NCI-H226 (cell line): ENCODE data around the gene TAL1.
"Not testable (repeated sequence)": the region's sequence is repeated elsewhere in the genome, so short reads cannot be mapped to it uniquely, and the experiment has no call there.

Experiments
- DNase-seq: peaks from one replicate; pipeline ENCODE4 v3.0.0-alpha.2; 2015

TAL1 gene

GRCh38 chr1:47232187-47232874 is at the start of gene TAL1:
TAL1 (minus strand) TSS chr1:47232225; CDS start chr1:47225888, 6,337 bp downstream.
- DNase-seq, result no peak

DNA sequence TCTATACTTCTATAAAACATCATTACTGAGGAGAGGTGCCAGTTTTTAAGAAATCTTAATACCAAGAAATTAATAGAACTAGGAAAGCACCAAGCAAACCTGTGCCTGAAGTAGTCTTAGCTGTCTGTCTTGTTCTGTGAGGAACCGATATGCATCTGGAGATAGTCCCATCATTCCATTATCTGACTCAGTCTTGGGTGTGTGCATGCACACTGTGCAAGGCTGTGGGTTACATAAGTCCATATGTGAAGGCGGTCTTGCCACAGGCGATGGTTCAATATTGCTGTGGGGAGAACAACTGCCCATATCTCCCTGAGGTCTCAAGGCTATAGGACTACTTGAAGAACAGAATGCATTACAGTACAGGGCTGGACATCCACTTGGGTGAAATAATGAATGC is 48.1 kb upstream of the TAL1 start:
- no peak for DNase-seq

- DNase-seq, result no peak
These were observed 44.8 kb upstream of the TAL1 start for GRCh38 chr1:47276850-47277249.

DNA sequence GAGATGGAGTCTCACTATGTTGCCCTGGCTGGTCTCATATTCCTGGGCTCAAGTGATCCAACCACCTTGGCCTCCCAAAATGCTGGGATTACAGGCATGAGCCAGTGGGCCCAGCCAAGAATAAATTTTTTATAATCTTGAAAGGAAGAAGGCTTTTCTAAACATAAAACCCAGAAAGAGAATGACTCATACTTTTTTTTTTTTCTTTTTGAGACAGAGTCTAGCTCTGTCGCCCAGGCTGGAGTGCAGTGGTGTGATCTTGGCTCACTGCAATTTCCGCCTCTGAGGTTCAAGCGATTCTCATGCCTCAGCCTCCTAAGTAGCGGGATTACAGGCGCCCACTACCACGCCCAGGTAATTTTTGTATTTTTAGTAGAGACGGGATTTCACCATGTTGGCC is 43.8 kb upstream of the TAL1 start:
- DNase-seq, result not testable (repeated sequence)

- not testable (repeated sequence) for DNase-seq
These were observed 33.5 kb upstream of the TAL1 start for GRCh38 chr1:47265529-47265928.

DNA sequence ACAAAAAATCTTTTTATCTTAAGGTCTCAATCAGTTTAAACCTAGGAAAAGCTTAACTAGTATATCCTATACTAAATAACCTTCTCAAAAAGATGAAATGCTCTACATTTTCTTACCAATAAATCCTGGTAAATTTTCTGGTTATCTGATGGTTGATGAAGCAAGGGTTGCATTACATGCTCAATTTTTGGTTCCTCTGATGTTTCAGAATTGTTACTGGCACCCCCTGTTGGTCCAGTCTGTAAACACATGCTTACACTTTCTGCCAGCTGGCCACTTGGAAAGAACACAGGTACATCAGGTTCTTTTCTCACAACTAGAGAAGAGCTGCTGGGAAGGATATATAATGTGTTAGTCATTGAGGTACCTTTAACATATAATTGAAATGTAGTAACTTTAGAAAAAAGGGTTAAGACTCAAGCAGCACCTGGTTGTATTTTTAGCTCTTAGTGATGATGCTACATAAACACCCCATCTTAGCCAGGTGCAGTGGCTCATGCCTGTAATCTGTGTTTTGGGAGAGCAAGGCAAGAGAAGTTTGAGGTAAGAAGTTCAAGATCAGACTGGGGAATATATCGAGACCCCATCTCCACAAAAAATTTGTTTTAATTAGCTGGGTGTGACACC is 30.9 kb upstream of the TAL1 start:
- DNase-seq, result no peak

GRCh38 chr1:47257224-47257623 is 25.2 kb upstream of the TAL1 start:
- no peak for DNase-seq

- DNase-seq, result no peak
These were observed 20.8 kb upstream of the TAL1 start for GRCh38 chr1:47252795-47253194.

- DNase-seq, result no peak
These were observed 20.3 kb upstream of the TAL1 start for GRCh38 chr1:47252369-47252768.

DNA sequence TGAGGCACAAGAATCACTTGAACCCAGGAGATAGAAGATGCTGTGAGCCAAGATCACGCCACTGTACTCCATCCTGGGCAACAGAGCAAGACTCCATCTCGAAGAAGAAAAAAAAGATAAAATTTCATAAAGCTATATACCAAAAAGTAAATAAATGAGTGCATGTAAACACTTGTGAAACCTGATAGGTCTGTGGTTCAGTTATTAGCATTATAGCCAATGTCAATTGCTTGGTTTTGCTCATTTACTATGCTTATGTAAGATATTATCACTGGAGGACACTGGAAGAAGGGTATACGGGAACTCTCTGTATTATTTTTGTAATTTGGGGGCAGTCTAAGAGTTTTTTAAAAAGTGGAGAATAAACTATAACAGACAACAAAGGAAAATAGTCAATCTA is 17.7 kb upstream of the TAL1 start:
- DNase-seq, result no peak

DNA sequence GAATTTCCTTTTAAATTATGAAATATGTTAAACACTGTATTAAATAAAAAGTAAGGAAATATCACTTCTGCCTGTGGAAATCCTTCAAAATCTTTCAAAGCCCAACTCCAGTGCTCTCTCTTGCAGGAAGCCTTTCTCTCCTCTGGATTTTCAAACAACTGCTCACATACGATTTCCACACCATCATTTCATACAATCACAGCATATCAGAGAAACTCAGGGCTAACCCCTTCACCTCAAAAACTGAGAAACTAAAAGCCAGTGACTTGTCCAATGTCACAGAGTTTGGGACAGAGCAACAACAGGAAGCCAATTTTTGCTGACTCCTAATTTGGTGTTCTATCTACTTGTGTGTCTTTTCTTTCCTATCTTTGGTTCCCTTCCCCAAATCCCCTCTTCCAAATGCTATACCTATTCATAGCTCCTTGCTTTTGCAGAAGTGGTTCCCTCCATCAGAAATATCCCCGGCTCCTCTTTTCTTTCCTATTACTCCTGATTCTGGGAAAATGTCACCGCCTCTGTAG is 12.4 kb upstream of the TAL1 start:
- DNase-seq, result no peak

DNA sequence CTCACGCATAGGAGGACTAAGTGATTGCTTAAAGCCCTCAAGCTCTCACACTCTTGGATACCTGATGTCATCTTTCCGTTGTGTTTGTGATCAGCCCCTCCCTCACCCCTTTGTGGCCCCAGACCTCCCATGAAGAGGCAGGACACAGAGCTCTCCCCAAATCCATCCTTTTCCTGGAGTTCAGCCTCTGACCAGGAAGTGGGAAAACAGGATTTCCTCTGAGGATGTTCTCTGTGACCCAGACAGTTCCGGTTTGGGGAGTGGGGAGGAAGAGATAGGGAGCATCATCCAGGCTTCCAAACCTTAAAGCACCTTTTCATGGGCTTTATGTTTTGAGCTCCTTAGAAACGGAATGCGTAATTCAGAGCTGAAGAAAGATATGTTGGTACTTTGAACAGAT is 11.9 kb upstream of the TAL1 start:
- no peak for DNase-seq

- DNase-seq, result no peak
These were observed 9.4 kb upstream of the TAL1 start for GRCh38 chr1:47241114-47242113.

GRCh38 chr1:47238935-47239592 is 7.0 kb upstream of the TAL1 start:
- DNase-seq, result no peak

DNA sequence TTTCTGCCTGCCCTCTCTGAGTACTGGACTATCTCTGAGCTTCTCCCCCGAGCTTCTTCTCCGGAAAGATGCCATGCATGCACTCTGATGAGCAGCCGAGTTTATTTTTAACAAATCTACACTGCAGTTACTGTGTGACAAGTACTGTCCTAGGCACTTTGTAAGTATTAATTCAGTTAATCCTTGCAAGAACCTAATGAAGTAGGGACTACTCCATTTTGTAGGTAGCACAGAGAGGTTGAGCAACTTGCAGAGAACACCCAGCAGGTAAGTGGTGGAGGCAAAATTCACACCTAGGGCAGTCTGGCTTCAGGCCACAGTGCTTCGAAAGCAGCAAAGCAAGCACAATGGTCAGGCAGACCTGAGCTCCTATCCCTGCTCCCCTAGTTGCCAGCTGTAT is 3.8 kb upstream of the TAL1 start:
- DNase-seq, result no peak

- no peak for DNase-seq
These were observed 3.2 kb upstream of the TAL1 start for GRCh38 chr1:47235241-47235681.

GRCh38 chr1:47233186-47233585 is 1.2 kb upstream of the TAL1 start:
- no peak for DNase-seq

DNA sequence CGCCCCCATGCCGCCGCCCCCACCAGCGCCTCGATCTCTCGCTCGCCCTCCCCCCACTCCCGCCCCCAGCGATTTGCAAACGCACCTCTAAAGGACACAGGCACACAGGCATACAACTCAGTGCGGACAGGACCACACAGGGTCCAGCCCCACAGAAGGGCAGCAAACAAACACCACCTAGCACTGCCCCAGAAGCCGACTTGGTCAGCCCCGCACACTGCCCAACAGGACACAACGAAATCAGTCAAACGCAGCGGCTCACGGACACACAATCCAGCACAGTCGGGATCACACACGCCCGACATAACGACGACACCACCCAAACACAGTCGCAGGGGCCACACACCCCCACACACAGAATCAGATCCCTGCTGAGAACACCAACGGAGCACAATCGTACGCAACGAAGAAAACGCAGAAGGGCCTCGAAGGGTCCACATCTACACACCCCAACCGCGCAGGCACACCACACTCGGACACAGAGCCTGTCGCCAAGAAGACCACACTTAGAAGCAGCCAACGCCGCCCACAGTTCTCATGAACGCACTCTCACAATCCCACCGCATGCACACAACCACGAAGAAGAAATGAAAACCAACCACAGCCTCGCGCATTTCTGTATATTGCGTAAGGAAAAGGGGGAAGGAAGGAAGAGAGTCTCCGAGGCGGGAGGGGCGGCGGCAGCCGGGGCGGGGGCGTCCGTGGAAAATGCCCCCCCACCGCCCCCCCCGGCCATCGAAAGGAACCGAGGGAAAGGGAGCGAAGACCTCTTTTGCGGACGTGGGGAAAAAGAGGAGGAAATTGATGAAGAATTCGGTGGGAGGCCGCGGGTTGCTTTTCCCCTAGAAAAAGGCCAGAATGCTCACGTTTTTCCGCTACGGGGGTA is 481 bp downstream of the TAL1 start:
- DNase-seq, result no peak

- no peak for DNase-seq
These were observed 1.2 kb downstream of the TAL1 start for GRCh38 chr1:47230692-47231300.

DNA sequence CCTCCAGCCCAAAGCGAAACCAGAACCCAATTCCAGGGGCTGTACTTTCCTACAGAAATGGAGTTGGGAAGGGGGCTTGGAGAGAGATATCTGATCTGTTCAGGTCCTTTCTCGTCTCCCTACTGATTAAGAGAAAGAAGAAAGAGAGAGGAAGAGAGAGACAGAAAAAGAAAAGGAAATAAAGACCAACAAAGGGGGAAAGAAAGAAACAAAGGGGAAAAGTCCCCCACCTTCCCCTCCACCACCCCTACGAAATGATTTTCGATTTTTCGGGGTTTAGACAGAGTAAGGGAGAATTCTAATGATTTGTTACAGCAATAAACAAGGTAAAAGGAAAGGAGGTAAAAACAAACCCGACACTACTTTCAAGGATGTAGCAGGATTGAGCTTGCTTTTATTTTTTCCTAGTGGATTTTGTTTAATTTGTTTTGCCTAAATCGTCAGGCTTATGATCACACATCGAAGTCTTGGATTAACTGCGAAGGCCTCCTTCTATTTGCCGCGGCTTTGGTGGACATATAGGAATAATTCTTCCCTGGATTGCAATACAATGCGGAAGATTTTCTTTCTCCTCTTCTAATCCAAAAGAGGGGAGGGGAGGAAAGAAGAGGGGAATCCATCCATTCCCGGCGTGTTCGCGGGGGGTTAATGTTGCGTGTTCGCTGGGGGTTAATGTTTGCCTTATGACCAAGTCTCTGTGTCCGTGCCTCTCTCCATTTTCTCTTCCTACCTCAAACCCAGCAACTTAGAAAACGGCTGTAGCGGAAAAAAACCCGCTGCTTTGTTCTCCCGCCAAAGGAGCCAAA is 1.9 kb downstream of the TAL1 start:
- DNase-seq, result no peak
